ENCODE results near the gene GJA8.

GRCh38 chr1:147890177-147890790 lies 12.3 kb upstream of the GJA8 start:
- TF ChIP-seq FOXM1 (IDR thresholded peaks at IDR 0.05; ENCODE audit: borderline replicate concordance, low read depth) (no peak), RAD21 (IDR thresholded peaks at IDR 0.05; ENCODE audit: low read depth) (peak; percentile 87)
